ENCODE results near the gene GTF2A1L. TPM values are rescaled to one million over a fixed set of nuclear protein-coding genes. Genes with fewer than 3 reads are reported as not detected.

GTF2A1L gene, protein sequence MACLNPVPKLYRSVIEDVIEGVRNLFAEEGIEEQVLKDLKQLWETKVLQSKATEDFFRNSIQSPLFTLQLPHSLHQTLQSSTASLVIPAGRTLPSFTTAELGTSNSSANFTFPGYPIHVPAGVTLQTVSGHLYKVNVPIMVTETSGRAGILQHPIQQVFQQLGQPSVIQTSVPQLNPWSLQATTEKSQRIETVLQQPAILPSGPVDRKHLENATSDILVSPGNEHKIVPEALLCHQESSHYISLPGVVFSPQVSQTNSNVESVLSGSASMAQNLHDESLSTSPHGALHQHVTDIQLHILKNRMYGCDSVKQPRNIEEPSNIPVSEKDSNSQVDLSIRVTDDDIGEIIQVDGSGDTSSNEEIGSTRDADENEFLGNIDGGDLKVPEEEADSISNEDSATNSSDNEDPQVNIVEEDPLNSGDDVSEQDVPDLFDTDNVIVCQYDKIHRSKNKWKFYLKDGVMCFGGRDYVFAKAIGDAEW
- total RNA-seq = 10 to 100 TPM in 1 of 2 donors, 1 to 10 TPM in 1; 5.9 to 10.2 TPM
- polyA plus RNA-seq (ENCODE audit: insufficient read length in 2 of 2) = 1 to 10 TPM in 1 of 2 donors, under 1 TPM in 1; 0.30 to 2.0 TPM
- long read RNA-seq, donor 1 = 0 reads
- long read RNA-seq, donor 2 = 0 reads
- long read RNA-seq, donor 3 = 0 reads
- long read RNA-seq, donor 4 = 0 reads

DNA sequence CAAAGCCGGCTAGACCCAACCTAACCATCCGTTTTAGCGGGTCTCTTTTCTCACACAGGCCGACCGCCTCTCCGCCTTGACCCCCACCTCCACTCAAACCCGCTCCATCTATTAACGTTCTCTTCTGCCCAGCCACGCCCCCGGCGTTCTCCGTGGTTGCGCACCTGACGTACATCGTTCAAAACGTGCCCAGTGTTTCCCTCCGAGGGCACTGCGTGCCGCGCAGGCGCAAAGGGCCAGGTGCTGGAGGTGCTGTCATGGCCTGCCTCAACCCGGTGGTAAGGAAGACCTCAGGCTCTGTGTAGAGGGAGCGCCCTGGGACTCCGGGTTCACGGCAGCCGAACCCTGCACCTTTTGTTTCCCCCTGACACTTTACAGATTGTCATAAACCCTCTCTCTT is at the start of gene GTF2A1L:
TSS of gene GTF2A1L (plus strand) at position 239 of the 400 bp plus-strand sequence. CDS start at position 258, 19 bp downstream.
- Histone ChIP-seq H3K27me3 (ENCODE audit: control insufficient read depth, insufficient read depth, low read length) (no peaks in the 10 kb centered on the region), H3K4me1 (ENCODE audit: control insufficient read depth, insufficient read depth, low read length) (no peaks in the 10 kb centered on the region), H3K36me3 (ENCODE audit: control insufficient read depth, insufficient read depth, low read length) (peaks cover 3% of the 10 kb centered on the region), H3K9me3 (ENCODE audit: control insufficient read depth, insufficient read depth, low read length) (no peaks in the 10 kb centered on the region), H3K4me3 (ENCODE audit: low read depth, low read length) (no peak within 1 kb of the TSS), H3K27ac (ENCODE audit: low read depth, low read length) (no peak within 1 kb of the TSS)
- DNase-seq (ENCODE audit: low read depth in 4 of 6, low spot score in 6 of 6) = no peak
- WGBS (ENCODE audit: insufficient coverage) = 82% methylated on average over 21 of the region's 26 CpGs

DNA sequence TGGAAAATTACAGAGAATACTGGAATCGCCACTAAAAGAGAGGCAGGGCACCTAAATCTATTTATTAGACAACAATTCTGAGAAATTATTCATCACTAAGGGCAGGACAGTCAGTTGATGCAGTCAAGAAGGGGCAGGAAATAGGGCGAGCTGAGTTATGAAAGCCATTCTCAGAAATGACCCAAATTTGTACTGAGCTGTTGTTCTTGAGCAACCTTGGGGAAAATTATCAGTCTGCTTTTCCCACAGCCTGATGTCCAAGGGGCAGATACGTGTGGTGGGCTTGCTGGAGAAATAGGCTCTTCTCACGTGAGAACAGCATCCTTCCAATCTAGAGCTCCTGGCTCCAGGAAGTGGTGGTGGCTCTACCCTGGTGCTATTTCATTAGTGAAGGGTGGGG is 49.1 kb upstream of the GTF2A1L start:
- Histone ChIP-seq H3K27me3 (ENCODE audit: control insufficient read depth, insufficient read depth, low read length) (no peaks in the 10 kb centered on the region), H3K9me3 (ENCODE audit: control insufficient read depth, insufficient read depth, low read length) (no peaks in the 10 kb centered on the region), H3K4me3 (ENCODE audit: low read depth, low read length) (no peak overlapping the region), H3K36me3 (ENCODE audit: control insufficient read depth, insufficient read depth, low read length) (no peaks in the 10 kb centered on the region), H3K4me1 (ENCODE audit: control insufficient read depth, insufficient read depth, low read length) (peaks cover 18% of the 10 kb centered on the region), H3K27ac (ENCODE audit: low read depth, low read length) (no peak overlapping the region)
- no peak for DNase-seq (ENCODE audit: low read depth in 4 of 6, low spot score in 6 of 6)
- WGBS (ENCODE audit: insufficient coverage) = no CpG with 5 or more reads among the region's 4 CpGs

DNA sequence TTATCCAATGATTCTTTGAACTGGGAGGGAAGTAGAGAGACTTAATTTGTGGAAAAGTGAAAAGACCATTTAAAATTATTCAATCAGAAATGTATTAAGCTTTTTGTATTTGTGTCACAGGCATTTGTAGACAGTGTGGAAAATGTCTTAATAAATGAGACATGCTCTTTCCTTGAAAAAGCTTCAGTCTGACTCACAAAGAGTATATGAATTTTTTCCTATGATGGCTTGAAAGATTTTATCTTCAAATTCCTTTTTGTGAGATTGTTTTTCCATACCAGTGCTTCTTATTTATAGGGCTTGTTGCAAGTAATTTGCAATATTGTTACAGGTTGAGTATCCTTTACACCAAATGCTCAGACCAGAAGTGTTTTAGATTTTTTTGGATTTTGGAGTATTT is 48.2 kb upstream of the GTF2A1L start:
- no peaks in the 10 kb centered on the region for H3K9me3 ChIP-seq (ENCODE audit: control insufficient read depth, insufficient read depth, low read length)
- H3K27me3 ChIP-seq (ENCODE audit: control insufficient read depth, insufficient read depth, low read length) = no peaks in the 10 kb centered on the region
- no peak overlapping the region for H3K27ac ChIP-seq (ENCODE audit: low read depth, low read length)
- no peaks in the 10 kb centered on the region for H3K36me3 ChIP-seq (ENCODE audit: control insufficient read depth, insufficient read depth, low read length)
- no peak overlapping the region for H3K4me3 ChIP-seq (ENCODE audit: low read depth, low read length)
- H3K4me1 ChIP-seq (ENCODE audit: control insufficient read depth, insufficient read depth, low read length) = peaks cover 18% of the 10 kb centered on the region
- DNase-seq (ENCODE audit: low read depth in 4 of 6, low spot score in 6 of 6) = no peak

DNA sequence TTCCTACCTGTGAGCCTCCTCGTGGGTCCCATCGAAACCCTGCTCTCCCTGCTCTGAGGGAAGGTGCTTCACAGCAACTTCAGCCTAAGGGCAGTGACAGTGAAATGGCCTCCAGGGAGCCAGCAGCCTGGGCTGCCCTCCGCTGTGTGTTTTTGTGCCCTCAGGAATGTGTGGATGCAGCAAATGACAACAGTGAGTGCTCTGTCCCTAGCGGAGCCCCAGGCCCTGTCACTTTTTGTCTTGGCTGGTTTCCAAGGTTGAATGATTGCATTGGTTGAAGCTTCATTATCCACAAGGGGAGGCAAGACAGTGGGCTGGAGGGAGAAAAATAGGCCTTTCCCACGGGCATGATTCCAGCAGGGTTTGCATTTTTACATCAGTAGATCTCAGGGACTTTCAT is 44.8 kb upstream of the GTF2A1L start:
- H3K4me1 ChIP-seq (ENCODE audit: control insufficient read depth, insufficient read depth, low read length) = peaks cover 9% of the 10 kb centered on the region

DNA sequence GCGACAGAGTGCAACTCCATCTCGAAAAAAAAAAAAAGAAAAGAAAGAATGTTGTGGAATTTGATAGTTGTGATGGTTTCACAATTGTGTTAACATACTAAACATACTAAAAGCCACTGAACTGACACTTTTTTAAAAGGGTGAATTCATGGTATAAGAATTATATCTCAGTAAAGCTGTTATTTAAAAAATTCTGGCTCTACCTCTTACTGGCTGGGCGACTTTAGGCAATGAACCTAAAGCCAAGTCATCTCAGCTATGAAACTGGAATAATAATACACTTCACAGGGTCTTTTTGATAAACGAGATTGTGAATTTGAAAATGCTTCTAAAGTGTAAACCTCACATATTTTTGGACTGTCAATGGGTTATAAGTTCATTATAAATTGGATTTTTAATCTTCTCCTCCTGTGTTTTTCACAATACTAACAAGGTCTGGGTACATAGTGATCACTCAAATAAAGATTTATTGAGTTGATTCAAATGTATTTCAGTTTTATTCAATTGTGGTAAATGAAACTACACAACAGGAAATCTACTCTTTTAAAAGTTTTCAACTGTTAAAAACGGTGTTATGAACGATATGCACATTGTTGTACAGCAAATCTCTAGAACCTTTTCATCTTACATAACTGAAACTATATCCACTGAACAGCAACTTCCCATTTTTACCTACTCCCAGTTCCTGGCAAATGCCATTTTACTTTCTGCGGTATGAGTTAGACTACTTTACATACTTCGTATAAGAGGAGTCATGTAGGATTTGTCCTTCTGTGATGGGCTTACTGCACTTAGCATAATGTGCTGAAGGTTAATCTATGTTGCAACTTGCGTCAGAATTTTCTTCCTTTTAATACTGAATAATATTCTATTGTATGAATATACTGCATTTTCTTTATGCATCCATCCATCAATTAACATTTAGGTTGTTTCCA is 43.0 kb upstream of the GTF2A1L start:
- 86% methylated on average over 2 of the region's 9 CpGs for WGBS (ENCODE audit: insufficient coverage)
- no peaks in the 10 kb centered on the region for H3K36me3 ChIP-seq (ENCODE audit: control insufficient read depth, insufficient read depth, low read length)
- H3K4me1 ChIP-seq (ENCODE audit: control insufficient read depth, insufficient read depth, low read length) = peaks cover 9% of the 10 kb centered on the region
- no peak for DNase-seq (ENCODE audit: low read depth in 4 of 6, low spot score in 6 of 6)
- no peaks in the 10 kb centered on the region for H3K9me3 ChIP-seq (ENCODE audit: control insufficient read depth, insufficient read depth, low read length)
- no peak overlapping the region for H3K4me3 ChIP-seq (ENCODE audit: low read depth, low read length)
- no peak overlapping the region for H3K27ac ChIP-seq (ENCODE audit: low read depth, low read length)
- H3K27me3 ChIP-seq (ENCODE audit: control insufficient read depth, insufficient read depth, low read length) = no peaks in the 10 kb centered on the region

More for the DNA sequence above, 44.8 kb upstream of the GTF2A1L start:
- Histone ChIP-seq H3K9me3 (ENCODE audit: control insufficient read depth, insufficient read depth, low read length) (no peaks in the 10 kb centered on the region), H3K27me3 (ENCODE audit: control insufficient read depth, insufficient read depth, low read length) (no peaks in the 10 kb centered on the region), H3K27ac (ENCODE audit: low read depth, low read length) (no peak overlapping the region), H3K4me3 (ENCODE audit: low read depth, low read length) (no peak overlapping the region), H3K36me3 (ENCODE audit: control insufficient read depth, insufficient read depth, low read length) (no peaks in the 10 kb centered on the region)
- 39% methylated on average over 4 of the region's 5 CpGs for WGBS (ENCODE audit: insufficient coverage)
- peak in 2 of 6 donors; percentile 70 to 89 for DNase-seq (ENCODE audit: low read depth in 4 of 6, low spot score in 6 of 6)

DNA sequence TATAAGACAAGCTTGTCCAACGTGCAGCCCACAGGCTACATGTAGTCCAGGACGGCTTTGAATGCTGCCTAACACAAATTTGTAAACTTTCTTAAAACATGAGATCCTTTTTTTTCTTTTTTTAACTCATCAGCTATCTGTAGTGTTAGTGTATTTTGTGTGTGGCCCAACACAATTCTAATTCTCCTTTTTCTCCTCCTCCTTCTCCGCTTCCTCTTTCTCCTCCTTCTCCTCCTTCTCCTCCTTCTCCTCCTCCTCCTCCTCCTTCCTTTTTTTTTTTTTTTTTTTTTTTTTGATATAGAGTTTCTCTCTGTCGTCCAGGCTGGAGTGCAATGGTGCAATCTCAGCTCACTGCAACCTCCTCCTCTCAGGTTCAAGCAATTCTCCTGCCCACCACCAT is 39.3 kb upstream of the GTF2A1L start:
- H3K36me3 ChIP-seq (ENCODE audit: control insufficient read depth, insufficient read depth, low read length) = no peaks in the 10 kb centered on the region
- WGBS (ENCODE audit: insufficient coverage) = no CpG with 5 or more reads among the region's 4 CpGs
- H3K4me1 ChIP-seq (ENCODE audit: control insufficient read depth, insufficient read depth, low read length) = no peaks in the 10 kb centered on the region
- H3K27ac ChIP-seq (ENCODE audit: low read depth, low read length) = no peak overlapping the region
- DNase-seq (ENCODE audit: low read depth in 4 of 6, low spot score in 6 of 6) = no peak
- no peaks in the 10 kb centered on the region for H3K27me3 ChIP-seq (ENCODE audit: control insufficient read depth, insufficient read depth, low read length)
- no peak overlapping the region for H3K4me3 ChIP-seq (ENCODE audit: low read depth, low read length)
- no peaks in the 10 kb centered on the region for H3K9me3 ChIP-seq (ENCODE audit: control insufficient read depth, insufficient read depth, low read length)

DNA sequence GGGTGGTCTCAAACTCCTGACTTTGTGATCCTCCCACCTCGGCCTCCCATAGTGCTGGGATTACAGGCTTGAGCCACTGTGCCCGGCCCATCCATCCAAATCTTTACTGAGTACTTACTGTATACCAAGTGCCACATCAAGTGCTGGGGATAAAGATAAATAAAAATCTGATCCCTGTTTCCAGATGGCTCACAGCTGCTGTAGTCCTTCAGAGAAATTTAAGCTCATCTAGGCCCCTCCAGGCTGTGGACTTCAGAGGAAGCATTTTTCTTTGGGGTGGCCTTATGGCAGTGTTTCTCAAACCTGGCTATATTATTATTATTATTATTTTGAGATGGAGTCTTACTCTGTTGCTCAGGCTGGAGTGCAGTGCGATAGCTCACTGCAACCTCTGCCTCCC is 33.7 kb upstream of the GTF2A1L start:
- Histone ChIP-seq H3K27me3 (ENCODE audit: control insufficient read depth, insufficient read depth, low read length) (no peaks in the 10 kb centered on the region), H3K4me3 (ENCODE audit: low read depth, low read length) (no peak overlapping the region), H3K9me3 (ENCODE audit: control insufficient read depth, insufficient read depth, low read length) (no peaks in the 10 kb centered on the region), H3K27ac (ENCODE audit: low read depth, low read length) (no peak overlapping the region), H3K4me1 (ENCODE audit: control insufficient read depth, insufficient read depth, low read length) (peaks cover 5% of the 10 kb centered on the region), H3K36me3 (ENCODE audit: control insufficient read depth, insufficient read depth, low read length) (no peaks in the 10 kb centered on the region)
- 80% methylated on average over 1 of the region's 3 CpGs for WGBS (ENCODE audit: insufficient coverage)
- no peak for DNase-seq (ENCODE audit: low read depth in 4 of 6, low spot score in 6 of 6)

DNA sequence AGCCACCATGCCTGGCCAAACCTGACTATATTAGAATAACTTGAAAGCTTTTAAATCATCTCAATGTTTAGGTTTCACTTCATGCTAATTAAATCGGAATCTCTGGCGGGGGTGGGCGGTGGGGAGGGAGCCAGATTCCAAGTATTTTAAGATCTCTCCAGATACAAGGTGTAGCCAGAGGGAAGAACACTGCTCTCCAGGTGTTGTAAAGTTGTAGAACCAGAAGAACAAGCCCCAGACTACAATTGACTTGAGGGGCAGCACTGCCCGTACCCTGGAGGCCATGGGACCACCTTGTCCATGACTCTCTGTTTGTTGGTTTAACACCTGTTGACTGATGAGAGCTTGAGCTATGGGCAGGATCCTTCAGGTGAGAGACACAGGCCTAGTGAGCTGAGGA is 33.1 kb upstream of the GTF2A1L start:
- H3K27me3 ChIP-seq (ENCODE audit: control insufficient read depth, insufficient read depth, low read length) = no peaks in the 10 kb centered on the region
- WGBS (ENCODE audit: insufficient coverage) = 100% methylated on average over 1 of the region's 4 CpGs
- DNase-seq (ENCODE audit: low read depth in 4 of 6, low spot score in 6 of 6) = no peak
- H3K9me3 ChIP-seq (ENCODE audit: control insufficient read depth, insufficient read depth, low read length) = no peaks in the 10 kb centered on the region
- peaks cover 5% of the 10 kb centered on the region for H3K4me1 ChIP-seq (ENCODE audit: control insufficient read depth, insufficient read depth, low read length)
- no peak overlapping the region for H3K4me3 ChIP-seq (ENCODE audit: low read depth, low read length)
- no peak overlapping the region for H3K27ac ChIP-seq (ENCODE audit: low read depth, low read length)
- no peaks in the 10 kb centered on the region for H3K36me3 ChIP-seq (ENCODE audit: control insufficient read depth, insufficient read depth, low read length)

DNA sequence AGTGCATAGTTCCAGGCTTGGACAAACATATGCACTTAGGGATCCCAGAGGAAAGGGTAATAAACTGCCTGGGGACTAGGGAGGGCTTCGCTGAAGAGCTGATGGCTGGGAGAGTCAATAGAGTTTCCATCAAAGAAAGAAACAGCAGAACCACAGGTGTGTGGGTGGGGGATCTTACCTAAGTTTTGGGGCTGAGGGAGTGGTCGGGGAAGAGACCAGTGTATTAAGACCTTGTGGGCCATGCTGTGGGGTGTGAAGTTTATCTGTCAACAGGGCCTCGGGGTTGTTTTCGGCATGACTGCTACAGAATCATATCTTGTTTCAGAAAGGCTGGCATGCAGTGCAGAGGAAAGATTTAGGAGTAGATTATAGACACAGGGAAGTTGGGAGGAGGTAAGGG is 31.2 kb upstream of the GTF2A1L start:
- no peak overlapping the region for H3K27ac ChIP-seq (ENCODE audit: low read depth, low read length)
- 75% methylated on average over 4 of the region's 4 CpGs for WGBS (ENCODE audit: insufficient coverage)

More for the DNA sequence above, 31.2 kb upstream of the GTF2A1L start:
- no peaks in the 10 kb centered on the region for H3K27me3 ChIP-seq (ENCODE audit: control insufficient read depth, insufficient read depth, low read length)
- DNase-seq (ENCODE audit: low read depth in 4 of 6, low spot score in 6 of 6) = no peak
- no peak overlapping the region for H3K4me3 ChIP-seq (ENCODE audit: low read depth, low read length)
- H3K36me3 ChIP-seq (ENCODE audit: control insufficient read depth, insufficient read depth, low read length) = no peaks in the 10 kb centered on the region
- H3K4me1 ChIP-seq (ENCODE audit: control insufficient read depth, insufficient read depth, low read length) = peaks cover 5% of the 10 kb centered on the region
- no peaks in the 10 kb centered on the region for H3K9me3 ChIP-seq (ENCODE audit: control insufficient read depth, insufficient read depth, low read length)
